ENCODE results near the gene EEPD1.
A peak's percentile ranks its signal among the peaks of the same experiment; 100 is the strongest.
"Not testable (repeated sequence)": the region's sequence is repeated elsewhere in the genome, so short reads cannot be mapped to it uniquely, and the experiment has no call there.

The EEPD1 gene

DNA sequence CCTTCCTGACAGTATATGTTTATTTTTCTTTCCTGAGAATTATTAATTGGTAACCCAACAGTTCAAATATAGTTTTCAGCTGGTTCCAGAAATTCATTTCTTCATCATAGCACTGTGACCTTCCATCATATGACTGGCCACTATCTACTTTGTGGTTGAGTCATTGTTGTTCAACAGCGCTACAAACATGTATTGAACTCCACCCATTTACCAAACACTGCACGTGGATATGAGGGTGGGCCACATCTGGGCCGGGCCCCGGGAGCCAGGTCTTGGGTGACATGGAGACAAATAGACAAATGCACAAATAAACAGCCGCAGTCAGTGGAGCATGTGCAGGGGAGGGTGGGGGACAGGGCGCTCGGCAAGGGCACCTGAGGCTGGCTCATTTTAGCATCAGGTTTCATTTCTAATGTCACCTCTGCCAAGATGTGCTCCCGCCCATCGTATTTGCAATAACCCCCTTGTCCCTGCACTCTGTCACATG, 24.0 kb upstream of the EEPD1 start:
- DNase-seq (ENCODE audit: low spot score) = peak; percentile 38

DNA sequence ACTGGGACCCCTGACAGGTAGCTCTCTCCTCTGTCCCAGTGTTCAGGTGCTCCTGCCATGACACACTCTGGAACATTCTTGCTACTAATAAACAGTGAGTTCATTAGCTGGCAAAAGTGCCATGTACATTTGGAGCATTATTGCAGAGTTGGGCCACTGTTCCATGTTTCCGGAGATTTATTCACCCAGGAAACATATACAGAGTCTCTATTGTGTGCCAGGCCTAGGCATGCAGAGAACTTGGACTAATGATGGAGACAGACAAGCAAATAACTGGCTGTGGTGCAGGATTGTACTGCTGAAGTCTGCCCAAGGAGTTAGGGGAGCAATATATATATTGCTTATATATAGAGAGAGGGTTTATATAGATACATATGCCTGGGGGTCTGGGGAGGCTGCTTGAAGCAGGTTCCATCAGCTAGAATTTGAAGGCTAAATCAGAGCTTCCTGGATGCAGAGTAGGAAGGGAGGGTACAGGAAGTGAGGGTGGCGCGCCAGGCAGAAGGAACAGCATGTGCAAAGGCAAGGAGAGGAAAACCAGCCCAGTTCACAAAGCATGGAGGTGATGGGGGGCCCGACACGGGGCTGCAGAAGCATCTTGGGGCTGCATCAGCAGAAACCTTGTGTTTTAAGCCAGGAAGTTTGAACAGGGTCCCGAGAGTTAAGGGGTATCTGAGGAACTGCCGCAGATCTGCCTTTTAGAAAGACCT, 22.7 kb upstream of the EEPD1 start:
- no peak for DNase-seq (ENCODE audit: low spot score)

DNA sequence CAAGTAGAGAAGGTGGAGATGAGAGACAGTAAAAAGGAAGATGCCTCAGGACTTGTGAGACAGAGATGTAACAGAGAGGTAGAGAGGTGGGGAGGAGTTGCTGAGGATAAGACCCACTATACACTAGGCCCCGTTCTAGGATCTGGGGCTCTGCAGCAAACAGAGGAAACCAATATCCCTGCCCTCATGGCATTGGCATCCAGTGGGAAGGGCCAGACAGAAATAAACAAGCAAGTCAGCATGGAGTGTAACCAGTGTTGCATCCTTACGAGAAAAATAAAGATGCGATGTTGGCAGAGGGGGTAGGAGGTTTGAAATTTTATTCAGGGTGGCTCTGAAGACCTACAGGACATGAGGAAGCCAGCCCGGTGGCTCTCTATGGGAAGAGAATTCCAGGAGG, 22.0 kb upstream of the EEPD1 start:
- DNase-seq (ENCODE audit: low spot score) = no peak

DNA sequence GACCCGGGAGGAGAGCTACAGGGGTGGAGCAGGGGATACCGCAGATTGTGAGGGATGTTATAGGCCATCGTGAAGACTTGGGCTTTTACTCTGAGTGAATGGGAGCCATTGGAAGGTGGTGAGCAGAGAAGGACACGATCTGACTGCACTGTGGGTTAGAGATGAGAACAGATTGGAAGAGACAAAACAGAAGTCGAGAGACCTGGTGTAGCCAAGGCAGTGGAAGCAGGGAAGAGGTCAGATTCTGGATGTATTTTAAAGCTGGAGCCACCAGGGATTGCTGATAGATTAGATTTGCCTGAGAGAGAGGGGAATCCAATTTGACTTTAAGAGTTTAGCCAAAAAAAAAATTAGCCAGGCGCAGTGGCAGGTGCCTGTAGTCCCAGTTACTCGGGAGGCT, 21.6 kb upstream of the EEPD1 start:
- DNase-seq (ENCODE audit: low spot score) = no peak

DNA sequence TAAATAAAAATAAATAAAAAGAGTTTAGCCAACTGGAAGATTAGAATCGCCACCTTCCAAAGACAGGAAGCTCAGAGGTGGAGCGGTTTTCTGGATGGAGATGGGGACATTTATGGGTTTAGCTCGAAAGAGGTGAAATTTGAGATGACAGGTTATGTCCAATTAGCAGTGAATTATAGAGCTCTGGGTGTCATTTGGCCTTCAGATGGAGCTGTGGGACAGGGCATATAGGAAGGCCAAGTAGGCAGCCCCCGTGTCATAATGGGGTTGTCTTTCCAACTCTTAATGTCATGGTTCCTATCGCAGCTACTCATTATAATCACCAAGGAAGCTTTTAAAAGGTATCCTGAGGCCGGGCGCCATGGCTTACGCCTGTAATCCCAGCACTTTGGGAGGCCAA, 21.0 kb upstream of the EEPD1 start:
- no peak for DNase-seq (ENCODE audit: low spot score)

DNA sequence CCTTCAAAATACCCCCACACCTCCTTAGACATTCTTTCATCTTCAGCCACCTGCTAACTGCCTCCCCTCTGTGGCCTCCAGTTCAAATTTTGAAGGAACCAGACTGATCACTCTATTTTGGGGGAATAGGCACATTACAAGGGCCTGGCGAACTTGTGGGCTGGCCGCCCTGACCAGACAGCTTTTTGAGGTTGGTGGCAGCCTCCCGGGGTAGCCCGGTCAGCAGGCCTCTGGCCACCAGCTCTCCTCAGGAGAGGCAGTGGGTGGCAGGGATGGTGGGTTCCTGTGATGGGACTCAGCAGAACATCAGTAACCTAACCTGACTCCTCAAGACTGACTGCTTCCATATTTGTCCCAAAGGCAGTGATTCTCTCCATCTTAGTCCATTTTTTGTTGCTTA, 17.4 kb upstream of the EEPD1 start:
- no peak for DNase-seq (ENCODE audit: low spot score)

DNA sequence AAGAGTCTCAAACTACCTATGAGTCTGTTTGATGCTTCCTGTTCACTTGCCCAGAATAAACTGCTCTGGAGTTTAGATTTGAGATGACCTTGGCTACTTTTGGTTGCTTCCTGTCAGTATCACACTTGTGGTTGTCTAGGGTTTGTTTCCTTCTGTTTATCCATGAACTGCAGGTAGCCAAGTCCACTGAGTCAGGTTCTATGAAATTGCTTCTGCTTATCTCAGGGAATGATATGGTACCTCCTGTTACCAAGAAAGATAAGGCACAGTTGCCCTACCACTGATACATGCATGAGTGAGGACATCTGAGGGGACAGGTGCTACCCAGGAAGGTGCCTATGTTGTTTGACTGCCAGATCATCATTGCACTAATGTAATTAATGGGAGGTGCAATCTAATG, 15.8 kb upstream of the EEPD1 start:
- DNase-seq (ENCODE audit: low spot score) = no peak

DNA sequence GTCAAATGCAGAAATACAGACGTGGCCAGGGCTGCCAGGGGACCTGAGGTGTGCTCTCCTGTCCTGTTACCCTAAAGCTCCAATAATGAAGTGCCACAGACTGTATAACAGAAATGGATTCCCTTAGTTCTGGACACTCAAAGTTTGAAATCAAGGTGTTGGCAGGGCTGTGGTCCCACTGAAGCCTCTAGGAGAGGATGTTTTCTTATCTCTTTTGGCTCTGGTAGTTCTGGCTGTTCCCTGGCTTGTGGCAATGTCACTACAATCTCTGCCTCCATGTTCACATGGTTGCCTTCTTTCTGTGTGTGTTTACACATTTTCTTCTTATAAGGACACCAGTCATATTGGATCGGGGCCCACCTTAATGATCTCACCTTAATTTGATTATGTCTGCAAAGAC, 15.3 kb upstream of the EEPD1 start:
- DNase-seq (ENCODE audit: low spot score) = no peak

DNA sequence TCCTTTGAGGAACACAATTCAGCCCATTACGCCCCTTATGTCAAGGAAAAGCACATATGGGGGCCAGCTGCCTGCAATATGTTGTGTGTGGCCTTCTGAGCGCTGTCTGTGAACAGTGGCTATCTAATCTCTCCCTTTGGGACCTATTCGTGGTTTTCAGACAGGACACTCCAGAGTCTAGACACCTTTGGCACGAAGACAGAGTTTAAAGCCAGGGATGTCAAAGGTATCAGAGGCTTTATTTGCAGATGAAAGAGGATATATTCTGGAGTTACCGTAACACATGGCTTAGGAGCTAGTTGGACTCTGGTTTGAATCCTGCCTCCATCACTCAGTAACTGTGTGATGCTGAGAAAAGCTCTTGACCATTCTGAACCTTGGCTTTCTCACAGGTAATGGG, 14.8 kb upstream of the EEPD1 start:
- no peak for DNase-seq (ENCODE audit: low spot score)

DNA sequence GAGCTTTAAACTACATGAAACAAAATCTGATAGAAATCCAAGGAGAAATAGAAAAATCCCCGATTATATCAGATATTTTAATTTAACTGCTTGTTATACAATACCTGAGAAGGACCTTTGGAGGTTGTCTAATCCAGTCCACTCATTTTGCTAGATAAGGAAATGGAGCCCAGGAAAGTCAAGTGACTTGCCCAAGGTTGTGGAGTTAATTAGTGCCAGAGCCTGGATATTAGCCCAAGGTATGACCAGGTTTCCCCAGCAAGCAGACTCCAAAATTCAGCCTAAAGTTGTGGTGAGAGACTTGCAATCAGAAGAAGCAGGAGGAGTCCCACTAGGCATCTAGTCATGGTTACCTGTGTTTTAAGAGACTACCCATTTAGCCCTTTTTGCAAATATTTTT, 11.7 kb upstream of the EEPD1 start:
- DNase-seq (ENCODE audit: low spot score) = no peak

DNA sequence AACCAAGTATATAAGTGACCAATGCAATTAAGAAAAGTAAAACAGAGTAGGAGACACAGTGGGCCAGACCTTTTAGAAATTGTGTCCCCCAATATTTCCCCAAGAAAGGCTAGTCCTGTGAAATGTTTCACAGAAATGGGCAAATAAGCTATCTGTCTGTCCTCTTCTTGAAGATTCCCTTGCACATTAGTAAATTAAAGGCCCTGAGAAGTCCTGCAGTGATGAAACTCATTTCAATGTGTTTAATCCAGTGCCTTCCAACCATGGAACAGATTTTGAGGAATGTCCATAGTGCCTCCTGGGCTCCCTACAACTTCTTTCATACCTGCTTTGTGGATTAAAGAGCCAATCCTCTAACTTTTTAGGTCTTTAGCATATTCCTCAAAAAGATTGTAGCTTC, 11.2 kb upstream of the EEPD1 start:
- no peak for DNase-seq (ENCODE audit: low spot score)

DNA sequence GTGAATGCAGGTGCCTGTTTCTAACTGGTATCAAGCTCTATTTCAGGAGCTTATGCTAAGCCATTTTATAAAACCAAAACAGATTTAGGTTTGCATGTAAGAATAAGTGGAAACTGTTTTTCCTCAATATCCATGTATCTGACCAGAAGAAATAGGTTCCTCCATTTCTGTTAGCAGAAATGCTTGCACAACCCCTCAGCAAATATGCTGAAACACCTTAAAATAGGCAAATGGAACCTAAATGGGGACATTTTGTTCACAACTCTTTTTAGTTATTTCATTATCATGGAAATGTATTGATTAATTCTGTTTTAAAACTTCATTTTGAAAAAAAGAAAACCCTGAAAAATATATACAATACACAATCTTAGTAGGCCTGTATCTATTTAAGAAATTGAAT, 8.9 kb upstream of the EEPD1 start:
- DNase-seq (ENCODE audit: low spot score) = no peak

DNA sequence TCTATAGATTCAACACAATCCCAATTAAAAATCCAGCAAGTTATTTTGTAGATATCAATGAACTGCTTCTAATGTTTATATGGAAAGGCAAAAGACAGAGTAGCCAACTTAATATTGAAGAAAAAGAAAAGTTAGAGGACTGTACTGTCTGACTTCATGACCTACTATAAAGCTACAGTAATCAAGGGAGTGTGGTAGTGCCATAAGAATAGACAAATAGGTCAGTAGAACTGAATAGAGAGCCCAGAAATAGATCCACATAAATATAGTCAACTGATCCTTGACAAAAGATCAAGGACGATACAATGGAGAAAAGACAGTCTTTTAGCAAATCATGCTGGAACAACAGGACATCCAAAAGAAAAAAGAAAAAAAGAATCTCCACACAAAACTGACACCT, 7.4 kb upstream of the EEPD1 start:
- no peak for DNase-seq (ENCODE audit: low spot score)

DNA sequence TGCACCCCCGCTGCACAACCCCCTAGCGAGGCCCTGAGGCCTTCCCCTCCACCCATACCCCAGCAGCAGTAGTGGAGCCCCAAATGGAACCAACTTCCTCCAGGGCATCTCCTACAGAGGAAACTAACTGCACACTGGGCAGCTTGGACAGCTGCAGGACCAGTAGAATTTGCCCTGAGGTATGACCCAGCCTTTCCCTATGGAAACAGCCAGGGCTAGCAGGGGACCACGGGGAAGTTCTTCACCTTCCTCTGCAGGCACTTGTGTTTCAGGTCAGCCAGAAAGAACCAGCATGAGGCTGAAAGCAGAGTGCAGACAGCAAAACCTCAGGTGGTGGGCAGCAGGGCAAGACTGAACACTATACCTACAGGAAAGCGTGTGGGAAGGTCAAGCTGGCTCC, 5.7 kb upstream of the EEPD1 start:
- no peak for DNase-seq (ENCODE audit: low spot score)

DNA sequence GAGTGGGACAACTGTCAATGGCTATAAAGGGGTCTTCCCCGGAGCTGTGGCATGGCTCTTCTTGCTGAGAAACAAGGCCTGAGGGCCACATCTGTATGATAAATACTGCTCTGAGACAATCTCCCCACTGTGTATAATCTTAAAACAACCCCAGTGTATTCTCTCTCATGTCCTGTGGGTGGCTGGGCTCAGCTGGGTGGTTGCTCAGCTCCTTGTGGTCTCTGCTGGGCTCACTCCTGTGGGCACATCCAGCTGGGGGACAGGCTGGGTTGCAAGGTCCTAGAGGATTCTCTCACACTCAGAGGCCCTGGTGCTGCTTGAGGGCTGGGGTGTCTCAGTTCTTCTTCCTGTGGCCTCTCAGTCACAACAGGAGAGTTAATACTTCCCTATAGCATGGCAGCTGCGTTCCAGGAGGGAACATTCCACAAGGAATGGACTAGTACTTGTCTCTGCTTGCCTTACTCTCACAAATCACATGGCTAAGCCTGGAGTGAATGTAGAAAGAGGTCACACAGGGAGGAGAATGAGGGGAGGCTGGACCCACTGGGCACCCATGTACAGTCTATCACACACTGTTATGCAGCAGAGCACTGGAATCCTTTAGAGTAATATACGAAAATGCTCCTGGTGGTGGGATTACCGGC, 4.5 kb upstream of the EEPD1 start:
- no peak for DNase-seq (ENCODE audit: low spot score)

DNA sequence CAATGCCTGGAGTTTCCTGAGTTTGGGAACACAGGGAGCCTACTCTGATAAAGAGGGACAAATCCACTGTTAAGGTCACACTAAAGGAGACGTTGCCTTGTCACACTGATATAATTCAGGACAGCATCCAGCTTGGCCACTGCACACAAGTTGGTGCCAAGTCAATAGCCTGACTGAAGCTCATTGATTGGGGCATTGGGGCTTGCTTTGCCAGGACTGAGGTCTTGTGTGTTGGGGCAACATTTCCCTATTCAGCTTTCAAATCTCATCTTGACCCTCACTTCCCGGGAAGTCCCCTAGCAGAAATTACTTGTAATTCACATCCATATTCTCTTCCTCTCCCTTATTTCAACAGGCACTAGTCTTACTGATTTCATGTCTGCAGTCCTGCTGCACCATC, 3.8 kb upstream of the EEPD1 start:
- DNase-seq (ENCODE audit: low spot score) = not testable (repeated sequence)

DNA sequence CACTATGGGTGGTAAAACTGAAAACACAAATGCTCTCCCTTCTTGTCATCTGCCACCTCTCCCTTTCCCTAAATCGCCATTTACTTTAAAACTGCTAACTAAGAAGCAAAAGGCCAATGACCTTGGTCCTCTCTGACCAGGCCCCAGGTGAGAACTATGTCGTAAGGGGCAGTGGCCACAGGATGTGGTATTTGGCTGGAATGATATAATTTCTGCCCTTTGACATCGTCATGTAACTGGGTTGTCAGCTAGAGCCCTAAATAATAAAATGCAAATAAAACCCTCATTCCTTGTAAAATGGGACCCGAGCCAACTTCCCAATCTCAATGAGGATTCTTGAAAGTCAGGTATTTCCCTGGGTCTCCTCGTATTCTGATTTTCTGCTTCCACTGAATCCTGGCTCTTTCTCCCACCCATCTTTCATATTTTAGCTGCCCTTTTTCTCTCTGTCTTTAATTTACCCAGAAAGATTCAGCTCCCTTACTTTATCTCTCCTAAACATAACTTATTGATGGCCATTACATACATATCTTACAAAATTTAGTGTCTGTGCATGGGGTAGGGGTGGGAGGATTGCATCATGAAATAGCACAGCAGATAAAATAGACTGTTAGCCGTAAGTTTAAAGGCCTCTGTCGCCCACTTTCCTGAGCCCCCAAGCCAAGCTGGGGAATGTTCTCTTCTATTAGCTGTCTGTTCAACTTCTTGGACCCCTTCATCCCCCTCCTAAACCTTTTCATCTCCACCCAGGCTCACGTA, 3.2 kb upstream of the EEPD1 start:
- no peak for DNase-seq (ENCODE audit: low spot score)

DNA sequence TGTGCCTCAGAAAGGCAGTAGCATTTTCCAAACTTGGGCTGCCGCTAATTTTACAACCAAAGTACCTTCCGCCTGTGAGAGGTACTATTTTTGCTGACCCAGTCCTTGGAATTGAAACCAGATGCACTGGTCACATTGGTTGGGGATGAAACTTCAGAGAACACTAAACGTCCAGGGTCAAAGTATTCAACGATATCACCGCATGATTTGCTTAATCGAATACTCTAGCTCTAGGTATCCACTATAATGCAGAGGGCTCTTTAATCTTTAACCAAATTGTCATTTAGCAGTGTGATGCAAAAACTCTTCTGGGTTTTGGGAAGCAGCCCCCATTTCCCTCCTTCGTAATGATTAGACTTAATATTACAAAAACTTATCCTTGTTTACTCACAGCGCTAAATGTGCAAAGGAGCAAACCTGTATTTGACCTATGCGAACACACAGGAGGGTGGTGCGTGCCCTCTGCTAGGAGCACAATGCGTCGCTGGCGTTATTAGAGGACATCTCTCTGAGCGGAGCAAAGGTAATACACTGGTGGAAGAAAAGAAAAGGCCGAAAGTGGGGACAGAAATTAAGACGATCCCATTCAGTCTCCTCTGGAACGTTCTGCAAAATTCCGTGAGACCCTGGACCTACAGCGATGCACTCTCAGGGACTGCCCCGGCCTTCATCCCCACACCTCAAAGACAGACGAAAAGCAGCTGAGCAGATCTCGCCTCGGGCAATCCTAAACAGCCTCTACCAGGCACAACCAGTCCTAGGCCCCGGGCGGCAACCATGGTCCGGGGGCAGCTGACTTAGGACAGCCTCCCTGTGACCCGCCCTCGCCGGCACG, 916 bp upstream of the EEPD1 start:
- no peak for DNase-seq (ENCODE audit: low spot score)

DNA sequence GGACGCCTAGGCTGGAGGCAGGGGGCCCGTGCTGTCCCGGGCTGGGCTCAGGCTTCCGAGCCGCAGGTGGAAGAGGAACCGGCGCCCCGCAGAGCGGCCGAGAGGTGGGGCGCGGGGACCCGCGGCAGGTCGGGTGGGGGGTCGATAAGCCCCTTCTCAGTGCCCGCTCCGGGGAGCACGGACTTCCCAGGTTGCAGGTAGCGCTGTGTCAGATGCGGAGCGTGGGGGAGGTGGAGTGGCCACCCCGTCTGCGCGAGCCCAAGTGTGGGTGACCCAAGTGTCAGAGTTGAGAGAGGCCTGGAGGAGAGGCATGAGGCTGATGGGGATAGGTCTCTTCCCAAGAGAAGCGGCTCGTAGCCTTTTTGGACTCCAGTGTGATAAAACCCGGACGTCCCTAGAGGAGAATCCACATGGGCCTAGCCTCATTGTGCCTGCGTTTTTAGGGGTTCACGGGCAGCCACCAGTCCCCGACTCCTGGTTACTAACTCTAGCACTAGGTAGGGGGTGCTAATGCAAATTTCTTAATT, 580 bp downstream of the EEPD1 start:
- peak; percentile 11 for DNase-seq (ENCODE audit: low spot score)

DNA sequence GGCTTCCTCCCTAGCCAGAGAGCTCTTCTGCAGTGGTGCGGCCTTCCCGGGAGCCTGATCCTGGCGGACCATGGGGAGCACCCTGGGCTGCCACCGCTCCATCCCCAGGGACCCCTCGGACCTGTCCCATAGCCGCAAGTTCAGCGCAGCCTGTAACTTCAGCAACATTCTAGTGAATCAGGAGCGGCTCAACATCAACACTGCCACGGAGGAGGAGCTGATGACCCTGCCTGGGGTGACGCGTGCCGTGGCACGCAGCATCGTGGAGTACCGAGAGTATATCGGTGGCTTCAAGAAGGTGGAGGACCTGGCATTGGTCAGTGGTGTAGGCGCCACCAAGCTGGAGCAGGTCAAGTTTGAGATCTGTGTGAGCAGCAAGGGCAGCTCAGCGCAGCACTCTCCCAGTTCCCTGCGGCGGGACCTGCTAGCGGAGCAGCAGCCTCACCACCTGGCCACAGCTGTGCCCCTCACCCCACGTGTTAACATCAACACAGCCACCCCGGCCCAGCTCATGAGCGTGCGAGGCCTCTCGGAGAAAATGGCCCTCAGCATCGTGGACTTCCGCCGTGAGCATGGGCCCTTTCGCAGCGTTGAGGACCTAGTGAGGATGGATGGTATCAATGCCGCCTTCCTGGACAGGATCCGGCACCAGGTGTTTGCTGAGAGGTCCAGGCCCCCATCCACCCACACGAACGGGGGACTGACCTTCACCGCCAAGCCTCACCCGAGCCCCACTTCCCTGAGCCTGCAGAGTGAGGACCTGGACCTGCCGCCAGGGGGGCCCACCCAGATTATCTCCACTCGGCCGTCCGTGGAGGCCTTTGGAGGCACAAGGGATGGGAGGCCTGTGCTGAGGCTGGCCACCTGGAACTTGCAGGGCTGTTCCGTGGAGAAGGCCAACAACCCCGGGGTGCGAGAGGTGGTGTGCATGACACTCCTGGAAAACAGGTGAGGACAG, 1.5 kb downstream of the EEPD1 start:
- DNase-seq (ENCODE audit: low spot score) = no peak

DNA sequence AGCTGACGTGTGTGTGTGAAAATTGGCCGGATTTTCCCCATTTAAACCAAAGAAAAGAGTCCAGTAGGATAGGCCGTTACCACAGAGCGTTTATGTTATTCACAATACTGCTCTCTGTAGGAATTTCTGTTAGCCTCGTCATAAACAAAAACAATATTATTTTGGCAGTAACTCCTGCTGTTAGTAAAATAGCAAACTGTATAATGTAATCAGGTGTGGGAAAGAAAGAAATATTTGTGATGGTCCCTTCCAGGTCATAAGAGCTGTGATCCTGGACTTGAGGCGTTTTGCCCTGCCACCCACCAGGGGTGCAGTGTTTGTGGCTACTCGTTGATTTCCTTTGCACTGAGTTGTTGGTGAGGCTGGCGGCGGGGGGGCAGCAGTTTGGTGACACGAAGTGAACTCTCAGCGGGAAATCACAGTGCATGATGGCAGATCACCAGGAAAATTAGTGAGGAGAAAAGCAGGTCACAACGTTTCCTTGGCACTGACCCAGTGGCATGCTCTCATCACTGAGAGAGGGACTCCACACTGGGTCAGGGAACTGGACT, 2.8 kb downstream of the EEPD1 start:
- no peak for DNase-seq (ENCODE audit: low spot score)

Measured in GM03348 (cell line).